Liver (tissue), 9 donors: ENCODE measurements around the gene SYNJ2. TPM values are rescaled to one million over a fixed set of nuclear protein-coding genes. Genes with fewer than 3 reads are reported as not detected.

Source experiments
- DNase-seq: peaks from one replicate; pipeline ENCODE4 v3.0.0-alpha.2; 2017; ENCODE audit warnings: low spot score
- H3K27ac ChIP-seq, 2 donors: one replicate each; pipeline ENCODE4 v1.7.0; 2013; ENCODE audit warnings: inconsistent platforms in 2 of 2, low read length in 2 of 2, control low read depth in 1 of 2, low read depth in 1 of 2, mild to moderate bottlenecking in 1 of 2
- H3K27me3 ChIP-seq, 4 donors: one replicate each; pipeline versions ENCODE4 v1.6.1 to v1.7.0; 2013; ENCODE audit warnings: low read length in 3 of 4, inconsistent platforms in 1 of 4, mild to moderate bottlenecking in 1 of 4, moderate library complexity in 1 of 4; ENCODE audit not compliant: control insufficient read depth in 4 of 4, insufficient read depth in 4 of 4
- H3K36me3 ChIP-seq, 4 donors: one replicate each; pipeline versions ENCODE4 v1.6.1 to v1.7.0; 2013; ENCODE audit warnings: low read length in 3 of 4, mild to moderate bottlenecking in 3 of 4, low read depth in 1 of 4, moderate library complexity in 1 of 4; ENCODE audit not compliant: control insufficient read depth in 4 of 4, insufficient read depth in 3 of 4
- H3K4me1 ChIP-seq, 4 donors: one replicate each; pipeline versions ENCODE4 v1.6.1 to v1.7.0; 2013; ENCODE audit warnings: low read length in 3 of 4, mild to moderate bottlenecking in 3 of 4, moderate library complexity in 1 of 4; ENCODE audit not compliant: control insufficient read depth in 4 of 4, insufficient read depth in 4 of 4
- H3K4me3 ChIP-seq, 3 donors: one replicate each; pipeline versions ENCODE4 v1.6.1 to v1.7.0; 2013; ENCODE audit warnings: low read length in 3 of 3, control low read depth in 1 of 3, low read depth in 1 of 3, mild to moderate bottlenecking in 1 of 3
- H3K9ac ChIP-seq, 2 donors: one replicate each; pipeline ENCODE4 v1.7.0; 2013; ENCODE audit warnings: low read length in 2 of 2, mild to moderate bottlenecking in 2 of 2, moderate library complexity in 2 of 2, control low read depth in 1 of 2, low read depth in 1 of 2
- H3K9me3 ChIP-seq, 4 donors: one replicate each; pipeline versions ENCODE4 v1.6.1 to v1.7.0; 2013; ENCODE audit warnings: low read length in 3 of 4; ENCODE audit not compliant: control insufficient read depth in 4 of 4
- ATF3 ChIP-seq: IDR thresholded peaks from 2 replicates; pipeline ENCODE4 v1.6.1; 2016; ENCODE audit warnings: antibody characterized with exemption
- CTCF ChIP-seq: fragments of 150-350 bp; IDR thresholded peaks from 2 replicates; pipeline ENCODE4 v1.5.1; 2017; ENCODE audit warnings: improper control_type of control experiment, low read depth, low read length; ENCODE audit not compliant: missing input control
- EGR1 ChIP-seq, 2 donors: IDR thresholded peaks; 2 replicates each; pipeline ENCODE4 v1.6.1; 2016 to 2018; ENCODE audit warnings: antibody characterized with exemption in 2 of 2, low read depth in 2 of 2
- FOXA1 ChIP-seq: IDR thresholded peaks from 2 replicates; pipeline ENCODE4 v1.6.1; 2016; ENCODE audit warnings: antibody characterized with exemption
- FOXA2 ChIP-seq: IDR thresholded peaks from 2 replicates; pipeline ENCODE4 v1.6.1; 2016; ENCODE audit warnings: antibody characterized with exemption
- HNF4A ChIP-seq, 2 donors: conservative IDR thresholded peaks; 2 replicates each; pipeline ENCODE4 v1.6.1; 2016; ENCODE audit warnings: antibody characterized with exemption in 2 of 2, mild to moderate bottlenecking in 2 of 2
- HNF4G ChIP-seq: IDR thresholded peaks from 2 replicates; pipeline ENCODE4 v1.6.1; 2016; ENCODE audit warnings: antibody characterized with exemption
- JUND ChIP-seq, 2 donors: IDR thresholded peaks; 2 replicates each; pipeline ENCODE4 v1.6.1; 2016; ENCODE audit warnings: antibody characterized with exemption in 2 of 2
- MAX ChIP-seq: IDR thresholded peaks from 2 replicates; pipeline ENCODE4 v1.6.1; 2016; ENCODE audit warnings: antibody characterized with exemption
- NR2F2 ChIP-seq: IDR thresholded peaks from 2 replicates; pipeline ENCODE4 v1.6.1; 2016; ENCODE audit warnings: antibody characterized with exemption
- RAD21 ChIP-seq, 2 donors: IDR thresholded peaks; 2 replicates each; pipeline ENCODE4 v1.6.1; 2016; ENCODE audit warnings: antibody characterized with exemption in 2 of 2, mild to moderate bottlenecking in 2 of 2
- RXRA ChIP-seq, 2 donors: IDR thresholded peaks; 2 replicates each; pipeline ENCODE4 v1.6.1; 2017 to 2018; ENCODE audit warnings: antibody characterized with exemption in 2 of 2, mild to moderate bottlenecking in 1 of 2
- SP1 ChIP-seq: IDR thresholded peaks from 2 replicates; pipeline ENCODE4 v1.6.1; 2018; ENCODE audit warnings: antibody characterized with exemption, mild to moderate bottlenecking
- YY1 ChIP-seq: IDR thresholded peaks from 2 replicates; pipeline ENCODE4 v1.6.1; 2016; ENCODE audit warnings: antibody characterized with exemption, mild to moderate bottlenecking
- ZBTB33 ChIP-seq: IDR thresholded peaks from 2 replicates; pipeline ENCODE4 v1.6.1; 2016; ENCODE audit warnings: antibody characterized with exemption
- WGBS: extraction: QIAGEN DNeasy Blood & Tissue Kit; methylation state at CpG from one replicate; pipeline ENCODE4 v1.1.7; 2013; 5-methylcytosine and 5-hydroxymethylcytosine counted together
- polyA plus RNA-seq, 2 donors: library from polyadenylated mRNA; stranded (reverse) in 1 of 2; unstranded in 1 of 2; fragments of 200-250 nt in 1 of 2; fragments of >200 nt in 1 of 2; fragmentation: Nextera tagmentation in 1 of 2; extraction: Ambion mirVana in 1 of 2; gene quantifications; one replicate each; pipeline versions ENCODE4 v1.2.1 to v1.2.3, GENCODE V29; 2013 to 2015
- total RNA-seq, 2 donors: library from RNA; depleted of rRNA; stranded (reverse); fragments of >200 nt; gene quantifications; one replicate each; pipeline ENCODE4 v1.2.3, GENCODE V29; 2014
- donor health status: healthy.
- donor health status: healthy.
- donor health status: healthy.
- donor health status: healthy.
- donor health status: healthy.

Gene SYNJ2
- total and polyA plus RNA-seq, 4 donors, result 2.4 to 8.9 (median 3.2) TPM

GRCh38 chr6:158086054-158086503, 104.4 kb downstream of the SYNJ2 start:
- Histone ChIP-seq H3K36me3 (peaks cover 3 to 45% (median 24%) of the 10 kb centered on the region in 4 donors), H3K4me3 (no peak overlapping the region), H3K9ac (no peak overlapping the region), H3K27me3 (no peaks in the 10 kb centered on the region), H3K4me1 (no peaks in the 10 kb centered on the region), H3K27ac (no peak overlapping the region), H3K9me3 (no peaks in the 10 kb centered on the region)
- TF ChIP-seq RAD21 (IDR thresholded peaks at IDR 0.05), result no peak
- DNase-seq, result no peak
- WGBS, result 94% methylated on average over 2 of the region's 2 CpGs

GRCh38 chr6:158086504-158087223, 105.0 kb downstream of the SYNJ2 start:
- Histone ChIP-seq H3K4me1 (no peaks in the 10 kb centered on the region), H3K9ac (no peak overlapping the region), H3K27ac (no peak overlapping the region), H3K27me3 (no peaks in the 10 kb centered on the region), H3K36me3 (peaks cover 3 to 44% (median 21%) of the 10 kb centered on the region in 4 donors), H3K4me3 (no peak overlapping the region), H3K9me3 (no peaks in the 10 kb centered on the region)
- 88% methylated on average over 32 of the region's 32 CpGs for WGBS
- no peak for DNase-seq
- TF ChIP-seq FOXA2, result no peak
- TF ChIP-seq JUND (IDR thresholded peaks at IDR 0.05), result no peak
- TF ChIP-seq FOXA1, result no peak
- no peak for TF ChIP-seq RAD21 (IDR thresholded peaks at IDR 0.05)
- TF ChIP-seq MAX, result no peak
- TF ChIP-seq HNF4G, result no peak
- TF ChIP-seq ZBTB33, result no peak
- no peak for TF ChIP-seq YY1
- no peak for TF ChIP-seq HNF4A (conservative IDR thresholded peaks at IDR 0.05)
- TF ChIP-seq SP1, result no peak
- TF ChIP-seq EGR1 (IDR thresholded peaks at IDR 0.05; ENCODE audit: low read depth in 2 of 2), result no peak

- Histone ChIP-seq H3K9ac (no peak overlapping the region), H3K9me3 (no peaks in the 10 kb centered on the region), H3K4me1 (no peaks in the 10 kb centered on the region), H3K4me3 (no peak overlapping the region), H3K27ac (no peak overlapping the region), H3K36me3 (peaks cover 3 to 40% (median 23%) of the 10 kb centered on the region in 4 donors), H3K27me3 (no peaks in the 10 kb centered on the region)
- 92% methylated on average over 14 of the region's 14 CpGs for WGBS
- no peak for DNase-seq
- TF ChIP-seq YY1, result no peak
- TF ChIP-seq ATF3, result no peak
- TF ChIP-seq SP1, result no peak
- no peak for TF ChIP-seq CTCF
- TF ChIP-seq RAD21 (IDR thresholded peaks at IDR 0.05), result no peak
- no peak for TF ChIP-seq NR2F2
- TF ChIP-seq FOXA2, result no peak
- TF ChIP-seq FOXA1, result no peak
- no peak for TF ChIP-seq MAX
- TF ChIP-seq ZBTB33, result no peak
- no peak for TF ChIP-seq HNF4G
- no peak for TF ChIP-seq RXRA (IDR thresholded peaks at IDR 0.05)
These were observed 105.7 kb downstream of the SYNJ2 start for GRCh38 chr6:158087224-158087867.
